IPS-11a (cell line): Measurements from ENCODE around the gene SUMO3.

Experiments used
- H3K4me3 ChIP-seq: one replicate; pipeline ENCODE4 v1.5.1; 2013; ENCODE audit warnings: low read depth, low read length, control low read depth

SUMO3 gene

DNA sequence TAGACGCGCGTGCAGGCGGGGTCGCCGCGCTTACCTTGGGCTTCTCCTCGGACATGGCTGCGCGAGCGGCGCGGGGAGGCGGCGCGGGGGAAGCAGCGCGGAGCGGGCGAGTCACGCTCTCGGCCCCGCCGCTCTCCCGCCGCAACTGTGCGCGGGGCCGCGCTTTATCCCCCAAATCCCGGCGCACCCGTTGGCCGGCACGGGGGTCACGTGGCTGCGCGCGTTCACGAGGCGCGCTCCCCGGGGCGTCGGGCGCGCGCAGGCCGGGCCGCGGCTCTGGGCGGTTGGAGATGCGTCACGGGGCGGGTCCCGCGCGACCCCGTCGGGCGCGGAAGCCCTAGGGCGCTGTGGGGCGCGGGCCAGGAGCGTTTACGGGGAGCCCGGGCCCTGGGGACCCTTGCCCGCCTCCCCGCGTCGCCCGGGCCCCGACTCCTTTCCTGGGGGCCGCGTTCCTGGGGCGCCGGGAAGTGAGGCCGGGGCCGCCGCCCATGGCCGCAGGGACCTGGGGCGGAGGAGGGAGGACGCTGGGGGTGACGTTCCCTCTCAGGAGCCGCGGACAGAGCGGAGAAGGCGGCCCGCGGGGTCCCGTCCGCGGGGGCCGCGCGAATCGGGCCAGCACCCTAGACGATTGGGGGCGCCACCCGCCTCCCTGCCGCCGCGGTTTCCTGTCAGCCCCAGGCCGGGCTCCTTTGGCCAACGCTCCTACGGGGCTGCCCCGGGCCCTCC is at the start of gene SUMO3:
Gene SUMO3, minus strand, starts transcription at position 149 of the 726 bp plus-strand sequence. Its CDS starts 94 bp downstream, at position 55.
- H3K4me3 ChIP-seq, result peak within 1 kb of the TSS; percentile 69

DNA sequence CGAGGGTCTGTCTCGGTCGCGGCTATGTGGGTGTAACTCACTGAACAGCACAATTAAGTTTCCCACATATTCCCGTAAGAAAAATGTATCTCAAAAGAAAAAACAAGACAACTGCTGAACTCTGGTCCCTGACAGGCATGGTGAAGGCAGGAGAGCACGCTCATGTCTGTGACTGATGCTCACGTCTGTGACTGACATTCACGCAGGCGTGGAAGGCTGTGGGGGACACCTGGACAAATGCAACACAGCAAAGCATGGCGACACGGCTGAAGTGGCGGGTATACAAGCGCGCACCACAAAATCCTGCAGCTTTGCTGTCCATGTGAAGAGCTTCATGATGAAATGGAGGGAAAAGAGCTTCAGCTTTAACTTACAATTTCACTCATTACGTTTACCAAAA is 49.6 kb upstream of the SUMO3 start:
- no peak overlapping the region for H3K4me3 ChIP-seq

DNA sequence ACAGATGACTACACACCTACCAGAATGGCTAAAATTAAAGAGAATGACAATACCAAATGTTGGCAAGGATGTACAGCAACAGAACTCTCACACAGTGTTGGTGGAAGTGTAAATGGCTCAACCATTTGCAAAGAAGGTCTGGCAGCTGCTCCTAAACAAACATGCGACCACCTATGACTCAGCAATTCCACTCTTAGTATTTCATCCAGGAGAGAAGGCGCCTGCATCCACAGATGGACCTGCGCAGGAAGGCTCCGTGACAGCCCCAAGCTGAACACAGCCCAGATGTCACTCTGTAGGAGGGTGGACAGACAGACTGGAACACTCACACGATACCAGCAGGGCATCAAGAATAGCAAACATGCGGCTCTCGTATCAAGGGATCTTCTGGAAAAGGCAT is 48.9 kb upstream of the SUMO3 start:
- no peak overlapping the region for H3K4me3 ChIP-seq

DNA sequence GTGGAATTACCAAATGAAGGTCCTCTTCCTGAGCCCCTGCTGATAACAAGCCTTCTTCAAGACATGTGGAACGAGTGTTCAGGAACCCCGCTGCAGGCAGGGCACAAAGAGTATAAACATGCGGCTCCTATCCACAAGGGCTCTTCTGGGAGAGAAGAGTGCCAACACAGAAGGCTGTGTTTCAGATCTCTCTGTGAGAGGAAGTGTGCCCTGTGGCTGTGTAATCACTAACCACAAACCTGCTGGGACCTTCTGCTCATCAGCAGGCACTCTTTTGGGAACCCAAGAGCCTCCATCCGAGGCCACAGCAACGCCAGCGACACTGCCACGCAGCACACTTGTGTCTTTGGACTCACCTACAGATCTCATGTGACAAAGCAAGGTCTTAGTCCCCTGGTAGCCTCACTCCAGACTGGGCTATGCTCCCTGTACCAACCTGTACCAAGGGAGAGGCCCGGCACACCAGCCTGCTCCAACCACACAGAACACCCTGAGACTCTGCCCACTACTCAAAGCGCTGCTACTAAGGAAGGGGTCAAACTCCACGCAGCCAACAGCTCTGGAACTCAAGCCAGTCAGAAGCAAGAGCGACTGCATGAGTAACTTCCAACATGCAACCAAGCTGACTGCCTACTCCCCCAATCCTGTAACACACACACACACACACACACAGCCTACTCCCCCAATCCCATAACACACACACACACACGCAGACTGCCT is 47.9 kb upstream of the SUMO3 start:
- H3K4me3 ChIP-seq, result no peak overlapping the region

DNA sequence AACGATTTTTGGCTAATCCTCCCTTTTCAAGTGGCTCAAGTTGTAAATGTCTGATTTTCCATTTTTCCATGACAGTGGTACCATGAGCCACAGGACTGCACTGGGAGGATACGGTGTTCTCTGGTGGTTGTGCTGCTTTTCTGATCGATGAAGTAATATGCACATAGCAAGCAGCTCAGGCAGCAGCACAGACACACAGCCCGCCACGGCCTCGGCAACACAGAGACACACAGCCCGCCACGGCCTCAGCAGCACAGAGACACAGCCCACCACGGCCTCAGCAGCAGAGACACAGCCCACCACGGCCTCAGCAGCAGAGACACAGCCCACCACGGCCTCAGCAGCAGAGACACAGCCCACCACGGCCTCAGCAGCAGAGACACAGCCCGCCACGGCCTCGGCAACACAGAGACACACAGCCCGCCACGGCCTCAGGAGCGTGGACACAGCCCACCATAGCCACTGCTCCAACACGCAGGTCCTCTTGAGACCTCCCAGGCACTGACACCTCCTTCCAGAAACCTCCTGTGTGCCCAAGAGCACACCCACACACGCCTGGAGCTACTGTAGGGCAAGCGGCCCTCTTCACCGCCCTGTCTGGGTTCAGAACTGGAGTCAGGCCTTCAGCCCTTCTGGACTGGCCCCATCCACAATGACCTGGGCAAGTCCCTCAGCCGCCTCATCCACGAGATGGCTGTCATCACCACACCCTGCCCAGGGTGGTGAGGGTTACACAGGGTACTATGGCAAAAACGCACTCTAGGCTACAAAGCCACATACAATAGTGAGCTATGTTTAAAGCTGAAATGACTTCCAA is 45.2 kb upstream of the SUMO3 start:
- no peak overlapping the region for H3K4me3 ChIP-seq

DNA sequence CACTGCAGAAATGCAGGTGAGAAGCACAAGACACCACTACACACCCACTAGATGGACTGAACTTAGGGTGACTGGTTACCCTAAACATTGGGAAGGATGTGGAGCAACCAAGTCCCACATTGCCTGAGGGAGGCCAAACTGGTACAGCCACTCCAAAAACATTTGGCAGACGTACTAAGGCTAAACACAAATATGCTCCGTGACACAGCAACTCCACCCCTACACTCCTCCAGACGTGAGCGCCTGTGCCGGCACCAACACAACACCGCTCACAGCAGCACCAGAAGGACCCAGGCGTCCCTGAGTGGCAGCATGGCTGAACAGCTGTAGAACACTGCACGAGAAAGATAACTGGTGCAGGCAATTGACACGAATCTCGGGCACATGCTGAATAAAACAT is 40.9 kb upstream of the SUMO3 start:
- H3K4me3 ChIP-seq, result no peak overlapping the region

DNA sequence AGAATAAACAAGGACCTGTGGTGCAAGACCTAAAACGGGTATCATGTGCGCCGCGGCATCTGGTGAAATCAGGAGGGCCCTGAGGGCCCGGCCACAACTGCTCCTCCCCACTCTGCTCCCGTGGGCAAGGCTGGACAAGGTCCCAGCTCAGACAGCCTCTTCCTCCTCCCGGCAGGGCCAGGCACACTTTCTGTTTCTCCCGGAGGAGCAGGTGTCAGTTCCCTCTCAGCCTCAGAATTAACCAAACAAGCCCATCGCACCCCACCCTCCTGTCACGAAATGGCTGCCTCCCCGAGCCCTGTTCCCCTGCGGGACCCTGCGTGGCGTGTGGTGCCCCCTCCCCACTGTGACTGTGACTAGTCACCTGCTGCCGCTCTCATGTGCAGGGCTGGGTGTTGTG is 40.4 kb upstream of the SUMO3 start:
- no peak overlapping the region for H3K4me3 ChIP-seq

DNA sequence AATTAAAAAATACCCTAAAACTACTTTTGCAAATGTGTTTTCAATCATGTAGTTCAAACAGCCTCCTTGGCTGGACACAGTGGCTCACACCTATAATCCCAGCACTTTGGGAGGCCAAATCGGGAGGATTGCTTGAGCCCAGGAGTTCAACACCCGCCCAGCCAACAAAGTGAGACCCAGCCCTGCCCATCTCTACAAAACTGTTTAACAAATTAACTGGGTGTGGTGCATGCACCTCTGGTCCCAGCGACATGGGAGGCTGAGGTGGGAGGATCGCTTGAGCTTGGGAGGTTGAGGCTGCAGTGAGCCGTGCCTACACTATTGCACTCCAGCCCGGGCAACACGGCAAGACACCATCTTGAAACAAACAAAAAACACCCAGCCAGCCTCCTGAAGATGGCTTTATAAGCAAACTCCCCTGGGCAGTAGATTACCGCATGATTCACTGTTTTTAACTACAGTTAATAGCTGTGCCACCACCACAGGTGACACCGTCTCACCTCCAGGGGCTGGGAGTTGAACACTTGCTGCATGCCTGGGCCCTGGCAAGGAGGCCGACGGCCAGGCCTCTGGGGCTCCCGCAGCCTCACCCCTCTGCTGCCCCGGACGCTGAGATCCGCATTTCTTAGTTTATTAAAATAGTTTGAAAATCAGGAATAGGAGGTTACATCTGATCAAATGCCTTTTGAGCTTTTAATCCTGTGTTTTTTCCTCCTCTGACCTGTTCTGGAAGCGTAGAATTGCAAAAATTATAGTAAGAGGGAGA is 39.4 kb upstream of the SUMO3 start:
- no peak overlapping the region for H3K4me3 ChIP-seq

DNA sequence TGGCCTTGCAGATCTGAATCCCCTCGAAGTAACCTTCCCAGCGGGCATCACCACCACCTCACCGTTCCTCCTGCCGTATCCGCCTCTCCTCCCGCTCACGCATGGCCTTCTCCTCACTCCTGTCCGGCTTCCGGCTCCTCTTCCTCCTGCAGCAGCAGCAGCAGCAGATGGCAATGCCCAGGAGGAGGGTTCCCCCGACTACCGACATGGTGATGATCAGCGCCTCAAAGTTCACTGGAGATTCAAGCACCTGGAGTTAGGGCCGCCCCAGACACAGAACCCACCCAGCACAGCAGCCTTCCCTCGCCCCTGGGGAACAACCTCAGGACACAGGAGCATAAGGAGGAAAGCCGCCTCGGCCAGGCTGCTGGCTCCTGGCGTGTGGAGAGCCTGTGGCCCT is 38.3 kb upstream of the SUMO3 start:
- H3K4me3 ChIP-seq, result no peak overlapping the region

DNA sequence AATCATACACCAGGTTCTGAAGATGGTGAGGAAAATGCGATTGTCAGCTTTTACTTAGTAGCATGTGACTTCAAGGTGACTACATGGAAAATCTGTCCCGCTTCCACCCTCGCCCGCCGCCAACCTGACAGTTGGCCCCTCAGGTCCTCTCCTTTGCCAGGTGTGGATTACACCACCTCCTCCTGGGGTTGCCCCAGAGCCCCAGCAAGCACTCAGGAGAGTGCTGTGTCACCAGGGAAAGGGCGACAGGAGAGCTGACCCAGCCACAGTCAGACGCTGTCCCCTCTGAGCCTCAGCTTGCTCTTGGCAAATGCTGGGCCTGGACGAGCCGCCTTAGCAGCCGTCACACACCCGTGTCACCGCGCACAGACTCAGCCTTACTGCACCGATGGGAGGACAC is 37.7 kb upstream of the SUMO3 start:
- no peak overlapping the region for H3K4me3 ChIP-seq

DNA sequence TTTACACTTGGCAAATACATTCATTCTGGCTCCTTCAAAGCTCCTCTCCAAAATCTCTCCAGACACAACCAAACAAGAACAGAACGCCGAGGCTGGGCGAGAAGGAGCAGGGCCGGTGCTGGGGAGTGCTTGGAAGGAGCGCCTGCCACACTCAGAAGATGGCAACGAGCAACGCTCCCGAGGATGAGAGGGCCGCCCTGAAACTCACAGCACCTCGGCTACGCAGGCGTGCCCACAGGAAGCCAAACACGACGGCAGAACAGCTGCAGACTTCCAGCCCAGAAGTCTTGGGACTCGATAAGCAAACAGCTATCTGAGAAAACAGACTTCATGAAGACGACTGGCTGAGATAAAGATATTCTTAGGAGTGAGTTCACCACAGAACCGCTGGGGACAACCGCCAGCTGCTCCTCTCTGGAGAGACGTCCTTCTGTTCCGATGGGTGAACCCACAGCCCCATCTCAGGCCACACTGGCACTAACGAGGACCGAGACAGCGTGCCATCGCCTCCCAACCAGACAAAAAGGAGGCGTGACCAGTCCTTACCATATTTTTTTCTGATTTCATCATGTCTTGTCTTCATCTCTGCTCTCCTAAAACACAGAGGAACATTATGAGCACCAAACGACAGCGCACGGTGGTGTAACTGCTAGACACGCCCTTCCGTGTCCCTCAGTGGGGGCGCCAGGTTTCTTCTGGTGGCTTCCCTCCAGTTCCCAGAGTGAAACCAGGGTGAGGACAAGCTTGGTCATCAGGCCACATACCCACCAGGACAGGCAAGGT is 37.0 kb upstream of the SUMO3 start:
- no peak overlapping the region for H3K4me3 ChIP-seq

DNA sequence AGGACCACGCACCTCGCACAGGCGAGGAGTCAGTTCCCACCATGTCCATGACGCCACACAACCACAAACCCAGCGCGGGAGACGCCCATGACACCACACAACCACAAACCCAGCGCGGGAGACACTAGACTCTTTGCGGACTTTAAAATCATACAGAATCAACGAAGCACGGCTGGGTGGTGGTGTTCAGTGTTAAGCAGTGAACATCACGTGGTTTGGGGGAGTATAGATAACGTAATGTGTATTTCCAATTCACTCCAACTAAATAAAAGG is 36.5 kb upstream of the SUMO3 start:
- H3K4me3 ChIP-seq, result no peak overlapping the region

DNA sequence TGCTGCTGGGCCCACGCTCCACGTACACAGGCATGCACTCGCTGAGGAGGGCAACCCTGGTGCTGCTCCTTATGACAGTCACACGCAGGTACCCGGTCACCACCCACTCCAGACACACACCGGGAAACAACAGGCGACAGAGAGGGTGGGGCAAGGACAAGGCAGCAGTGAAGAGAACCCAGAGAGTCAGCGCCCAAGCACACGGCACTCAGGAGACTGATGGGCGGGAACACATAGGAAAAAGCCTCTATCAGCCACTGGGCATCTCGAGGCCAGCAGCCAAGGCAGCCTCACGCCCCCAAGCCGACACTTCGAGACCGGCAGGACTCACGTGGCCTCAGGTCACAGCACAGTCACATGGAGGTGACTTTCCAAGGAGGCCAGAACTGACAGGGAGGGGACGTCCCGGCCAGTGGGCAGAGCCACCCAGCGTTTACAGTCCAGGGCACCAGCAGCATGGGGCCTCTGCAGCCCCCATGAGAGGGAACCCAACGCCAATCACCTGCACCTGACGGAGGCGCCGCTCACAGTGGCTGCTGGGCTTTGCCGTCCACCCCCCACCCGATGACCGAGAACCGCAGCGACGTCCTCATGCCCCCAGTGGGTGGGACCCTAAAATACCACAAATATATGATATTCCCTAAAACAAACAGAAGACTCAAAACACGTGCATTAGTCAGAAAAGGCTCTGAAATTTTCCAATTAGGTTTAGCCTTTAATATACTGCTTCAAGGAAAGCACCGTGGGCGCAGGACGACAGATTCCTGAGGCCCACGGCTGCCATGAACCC is 35.9 kb upstream of the SUMO3 start:
- H3K4me3 ChIP-seq, result no peak overlapping the region

DNA sequence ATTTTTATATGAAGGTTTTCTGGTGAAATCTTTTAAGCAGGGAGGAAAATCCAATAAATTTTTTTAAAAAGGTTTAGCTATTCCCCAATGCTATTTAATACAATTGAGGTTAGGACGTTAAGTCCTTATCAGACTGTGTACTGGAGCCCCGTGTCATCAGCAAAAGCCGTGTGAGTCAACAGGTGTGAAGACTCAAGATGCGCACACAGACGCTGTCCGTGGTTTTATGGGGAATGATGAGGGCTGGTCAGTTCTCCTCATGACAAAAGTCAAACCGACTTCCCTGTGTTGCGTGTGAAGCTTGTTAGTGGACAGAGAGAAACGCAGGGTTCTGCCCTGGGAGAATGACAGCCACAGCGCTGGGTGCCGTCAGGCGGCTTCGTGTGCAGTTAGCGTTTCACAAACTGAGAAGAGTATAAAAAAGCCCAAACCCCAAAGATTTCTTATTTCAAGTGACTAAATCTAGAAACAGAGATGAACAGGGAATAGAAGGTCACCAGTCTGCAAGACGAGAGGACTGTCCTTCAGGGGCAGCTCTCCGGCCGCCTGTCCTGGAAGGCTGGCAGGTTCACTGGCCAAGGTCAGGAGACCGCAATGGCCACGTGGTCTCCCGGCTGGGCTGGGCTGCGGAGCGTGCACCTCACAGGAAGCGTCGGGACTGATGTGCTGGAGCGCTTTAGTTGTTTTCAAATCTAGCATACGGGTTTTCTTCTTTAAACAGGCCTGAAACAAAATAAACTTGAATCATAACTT is 33.2 kb upstream of the SUMO3 start:
- no peak overlapping the region for H3K4me3 ChIP-seq

DNA sequence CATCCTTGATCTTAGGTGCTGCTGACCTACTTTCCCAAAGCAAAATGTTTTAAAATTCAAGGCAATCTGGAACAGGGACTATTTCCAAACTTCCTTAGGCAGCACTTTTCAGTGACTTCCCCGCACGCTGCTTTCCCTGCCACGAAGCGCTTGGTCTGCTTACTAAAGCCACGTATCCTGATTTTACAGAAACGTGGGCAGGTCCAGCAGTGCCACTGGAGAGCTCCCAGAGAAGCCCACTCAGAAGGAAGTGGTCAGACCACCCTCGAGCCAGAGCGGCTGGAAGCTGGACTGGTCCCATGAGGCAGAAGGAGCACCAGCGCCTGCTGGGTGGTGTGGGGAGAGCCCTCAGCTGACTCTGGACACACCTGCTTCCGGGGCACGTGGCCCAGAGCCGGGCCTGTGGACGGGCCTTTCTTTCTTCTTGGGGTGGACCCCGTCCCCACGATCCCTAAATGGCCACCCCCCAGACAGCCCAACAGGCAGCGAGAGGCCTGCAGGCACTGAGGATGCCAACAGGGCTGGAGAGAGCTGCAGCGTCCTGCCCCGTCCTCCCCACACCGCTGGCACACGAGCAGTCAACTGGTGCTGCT is 32.4 kb upstream of the SUMO3 start:
- H3K4me3 ChIP-seq, result no peak overlapping the region

DNA sequence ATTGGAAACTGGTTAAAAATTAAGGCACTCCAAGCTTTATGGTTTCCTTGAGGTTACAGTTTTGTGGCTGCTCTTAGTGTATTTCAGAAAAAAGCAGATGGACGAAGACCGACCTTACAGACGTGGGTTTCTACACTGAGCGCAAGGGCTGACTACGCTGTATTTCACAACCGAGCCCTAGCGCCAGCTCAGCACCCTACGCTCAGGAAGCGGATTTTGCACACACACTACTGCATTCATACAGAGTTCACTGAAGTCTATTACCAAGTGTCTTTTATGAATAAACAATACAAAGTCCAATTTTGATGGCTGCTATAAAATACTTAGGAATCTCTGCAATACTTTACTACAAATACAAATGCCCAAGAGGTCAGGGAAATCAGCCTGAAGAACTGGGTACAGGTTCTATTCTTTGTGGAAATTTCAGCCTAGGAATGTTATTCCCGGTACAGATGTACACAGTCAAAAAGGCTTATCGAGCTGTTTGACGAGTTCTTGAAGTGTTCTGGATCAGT is 31.8 kb upstream of the SUMO3 start:
- H3K4me3 ChIP-seq, result no peak overlapping the region

DNA sequence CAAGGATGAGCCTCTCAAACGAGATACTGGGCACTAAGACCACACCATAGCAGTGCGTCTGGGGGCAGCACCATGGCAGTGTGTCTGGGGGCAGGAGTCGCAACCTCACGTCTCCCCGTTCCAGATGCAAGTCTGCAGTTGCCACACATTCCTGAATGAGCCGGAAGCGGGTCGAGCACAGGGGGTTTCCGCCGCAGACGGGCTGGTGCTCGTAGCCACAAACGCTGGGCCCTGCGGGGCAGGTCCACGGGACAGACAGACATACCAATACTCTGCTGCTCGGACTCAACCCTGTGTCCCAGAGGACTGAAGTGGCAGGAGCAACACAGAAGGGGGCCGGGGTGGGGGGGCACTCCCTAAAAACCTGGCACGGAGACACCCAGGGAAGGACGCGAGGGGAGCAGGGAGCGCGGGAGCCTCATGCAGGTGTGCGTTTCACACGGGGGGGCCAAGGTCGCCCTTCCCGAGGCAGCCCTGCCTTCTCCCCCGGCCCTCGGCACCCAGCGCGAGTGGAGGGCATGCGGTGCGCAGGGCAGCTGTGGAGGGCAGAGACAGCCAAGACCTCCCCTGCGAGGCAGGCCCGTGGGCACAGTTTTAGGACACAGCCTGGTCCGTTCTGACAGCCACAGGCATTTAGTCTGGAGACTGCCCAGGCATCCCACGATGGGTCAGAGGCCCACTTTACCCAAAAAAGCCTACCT is 31.1 kb upstream of the SUMO3 start:
- H3K4me3 ChIP-seq, result no peak overlapping the region
